OCI-LY1 (cell line): Measurements from ENCODE around the gene SCGB3A1.

Experiments used
- H2AFZ ChIP-seq: fragments of 200-600 bp; sonication (generic), shearing (Covaris generic); 2 replicates; pipeline ENCODE4 v1.6.0; 2014; ENCODE audit warnings: antibody characterized with exemption, mild to moderate bottlenecking, low read length
- H3F3A ChIP-seq: fragments of 200-600 bp; sonication (generic), shearing (Covaris generic); 2 replicates; pipeline ENCODE4 v1.6.0; 2014; ENCODE audit warnings: mild to moderate bottlenecking, antibody characterized with exemption, low read length, moderate library complexity; ENCODE audit not compliant: insufficient read depth
- H3K27ac ChIP-seq: fragments of 200-600 bp; sonication (generic); 2 replicates; pipeline ENCODE4 v1.5.1; 2014; ENCODE audit warnings: low read length, mixed run types, mild to moderate bottlenecking, low read depth; ENCODE audit not compliant: poor library complexity, severe bottlenecking
- H3K27me3 ChIP-seq: fragments of 200-600 bp; sonication (generic); 2 replicates; pipeline ENCODE4 v1.6.0; 2014; ENCODE audit warnings: antibody characterized with exemption, mild to moderate bottlenecking, low read length, moderate library complexity; ENCODE audit not compliant: insufficient read depth
- H3K36me3 ChIP-seq: fragments of 200-600 bp; sonication (generic); 2 replicates; pipeline ENCODE4 v1.6.1; 2014; ENCODE audit warnings: mild to moderate bottlenecking, antibody characterized with exemption, low read length, moderate library complexity, mixed read lengths; ENCODE audit not compliant: insufficient read depth
- H3K4me1 ChIP-seq: fragments of 200-600 bp; sonication (generic); 2 replicates; pipeline ENCODE4 v1.5.1; 2014; ENCODE audit warnings: mild to moderate bottlenecking, low read length, moderate library complexity; ENCODE audit not compliant: insufficient read depth, severe bottlenecking
- H3K4me2 ChIP-seq: fragments of 200-600 bp; sonication (generic), shearing (Covaris generic); 2 replicates; pipeline ENCODE4 v1.6.1; 2014; ENCODE audit warnings: low read length
- H3K4me3 ChIP-seq: fragments of 200-600 bp; sonication (generic); 2 replicates; pipeline ENCODE4 v1.5.1; 2014; ENCODE audit warnings: low read length, low read depth, mild to moderate bottlenecking, mixed read lengths; ENCODE audit not compliant: poor library complexity, severe bottlenecking
- H3K79me2 ChIP-seq: fragments of 200-600 bp; shearing (Covaris generic); 2 replicates; pipeline ENCODE4 v1.6.1; 2016; ENCODE audit warnings: mixed run types, low read length, mixed read lengths; ENCODE audit not compliant: insufficient read depth
- H3K9ac ChIP-seq: fragments of 200-600 bp; sonication (generic), shearing (Covaris generic); 2 replicates; pipeline ENCODE4 v1.6.1; 2014; ENCODE audit warnings: mild to moderate bottlenecking, low read length, mixed read lengths
- H3K9me2 ChIP-seq: fragments of 200-600 bp; sonication (generic), shearing (Covaris generic); 2 replicates; pipeline ENCODE4 v1.6.1; 2014; ENCODE audit warnings: low read depth, mild to moderate bottlenecking, low read length, mixed read lengths
- H3K9me3 ChIP-seq: fragments of 200-600 bp; shearing (Covaris generic); 2 replicates; pipeline ENCODE4 v1.6.1; 2014; ENCODE audit warnings: low read length, mixed read lengths
- H4K20me1 ChIP-seq: fragments of 200-600 bp; sonication (generic), shearing (Covaris generic); 2 replicates; pipeline ENCODE4 v1.6.0; 2016; ENCODE audit warnings: mild to moderate bottlenecking, low read length; ENCODE audit not compliant: insufficient read depth
- EZH2 ChIP-seq: fragments of 200-600 bp; sonication (generic), shearing (Covaris generic); IDR thresholded peaks from 2 replicates; pipeline ENCODE4 v1.8.0; 2017; ENCODE audit warnings: borderline replicate concordance, mixed run types, mild to moderate bottlenecking, antibody characterized with exemption, low read length, moderate library complexity, mixed read lengths
- TF ChIP-seq, protein P1 (sequence below): fragments of 200-600 bp; sonication (generic), shearing (Covaris generic); IDR thresholded peaks from 2 replicates; pipeline ENCODE4 v1.5.1; 2017; ENCODE audit warnings: mild to moderate bottlenecking, antibody characterized with exemption, low read length, moderate library complexity, mixed read lengths

The SCGB3A1 gene, protein sequence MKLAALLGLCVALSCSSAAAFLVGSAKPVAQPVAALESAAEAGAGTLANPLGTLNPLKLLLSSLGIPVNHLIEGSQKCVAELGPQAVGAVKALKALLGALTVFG

DNA sequence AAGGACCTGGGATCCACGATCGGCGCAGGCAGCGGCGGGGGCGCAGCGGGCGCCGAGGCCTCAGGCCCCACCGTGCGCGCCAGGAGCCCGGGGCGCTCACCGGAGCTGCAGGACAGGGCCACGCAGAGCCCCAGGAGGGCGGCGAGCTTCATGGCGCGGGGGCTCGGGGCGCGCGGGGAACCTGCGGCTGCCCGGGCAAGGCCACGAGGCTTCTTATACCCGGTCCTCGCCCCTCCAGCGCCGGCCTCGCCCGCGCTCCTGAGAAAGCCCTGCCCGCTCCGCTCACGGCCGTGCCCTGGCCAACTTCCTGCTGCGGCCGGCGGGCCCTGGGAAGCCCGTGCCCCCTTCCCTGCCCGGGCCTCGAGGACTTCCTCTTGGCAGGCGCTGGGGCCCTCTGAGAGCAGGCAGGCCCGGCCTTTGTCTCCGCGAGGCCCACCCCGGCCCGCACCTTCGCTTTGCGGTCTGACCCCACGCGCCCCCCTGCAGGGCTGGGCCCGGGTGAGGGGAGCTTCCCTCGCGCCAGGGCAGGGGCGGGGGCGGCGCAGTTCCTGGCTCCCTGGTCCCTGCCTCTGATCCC lies at the start of gene SCGB3A1:
SCGB3A1 (minus strand) TSS at position 189 of the 577 bp plus-strand sequence; CDS start at position 152, 37 bp downstream.
- Histone ChIP-seq H3K27me3 (peaks cover 5% of the 10 kb centered on the region; the same call in 1 of the 2 replicates), H2AFZ (no peak within 1 kb of the TSS), H4K20me1 (no peaks in the 10 kb centered on the region), H3K79me2 (no peaks in the 10 kb centered on the region), H3K4me2 (no peak within 1 kb of the TSS), H3K9me2 (no peaks in the 10 kb centered on the region), H3K4me1 (no peaks in the 10 kb centered on the region), H3K36me3 (no peaks in the 10 kb centered on the region), H3K27ac (no peak within 1 kb of the TSS), H3F3A (no peaks in the 10 kb centered on the region), H3K4me3 (no peak within 1 kb of the TSS), H3K9ac (no peak within 1 kb of the TSS), H3K9me3 (no peaks in the 10 kb centered on the region)
- no peak for TF ChIP-seq EZH2
- TF ChIP-seq, protein P1, sequence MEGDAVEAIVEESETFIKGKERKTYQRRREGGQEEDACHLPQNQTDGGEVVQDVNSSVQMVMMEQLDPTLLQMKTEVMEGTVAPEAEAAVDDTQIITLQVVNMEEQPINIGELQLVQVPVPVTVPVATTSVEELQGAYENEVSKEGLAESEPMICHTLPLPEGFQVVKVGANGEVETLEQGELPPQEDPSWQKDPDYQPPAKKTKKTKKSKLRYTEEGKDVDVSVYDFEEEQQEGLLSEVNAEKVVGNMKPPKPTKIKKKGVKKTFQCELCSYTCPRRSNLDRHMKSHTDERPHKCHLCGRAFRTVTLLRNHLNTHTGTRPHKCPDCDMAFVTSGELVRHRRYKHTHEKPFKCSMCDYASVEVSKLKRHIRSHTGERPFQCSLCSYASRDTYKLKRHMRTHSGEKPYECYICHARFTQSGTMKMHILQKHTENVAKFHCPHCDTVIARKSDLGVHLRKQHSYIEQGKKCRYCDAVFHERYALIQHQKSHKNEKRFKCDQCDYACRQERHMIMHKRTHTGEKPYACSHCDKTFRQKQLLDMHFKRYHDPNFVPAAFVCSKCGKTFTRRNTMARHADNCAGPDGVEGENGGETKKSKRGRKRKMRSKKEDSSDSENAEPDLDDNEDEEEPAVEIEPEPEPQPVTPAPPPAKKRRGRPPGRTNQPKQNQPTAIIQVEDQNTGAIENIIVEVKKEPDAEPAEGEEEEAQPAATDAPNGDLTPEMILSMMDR = no peak

DNA sequence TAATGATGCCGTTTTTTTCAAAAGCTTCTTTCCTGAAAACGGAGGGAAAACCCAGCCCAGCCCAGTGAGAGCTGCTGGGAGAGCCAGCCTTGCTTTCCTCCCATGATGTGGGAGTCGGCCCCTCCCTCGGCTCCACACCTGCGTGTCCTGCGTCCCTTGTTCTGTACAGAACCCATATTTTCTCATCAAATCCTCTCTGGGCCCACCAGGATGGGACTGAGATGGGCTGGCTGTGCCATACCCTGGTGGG lies 49.2 kb upstream of the SCGB3A1 start:
- no peaks in the 10 kb centered on the region for H3K9me2 ChIP-seq
- no peak overlapping the region for H3K4me2 ChIP-seq
- H3K27ac ChIP-seq = no peak overlapping the region
- no peaks in the 10 kb centered on the region for H4K20me1 ChIP-seq
- no peaks in the 10 kb centered on the region for H3K4me1 ChIP-seq
- no peaks in the 10 kb centered on the region for H3K79me2 ChIP-seq
- no peak overlapping the region for H3K4me3 ChIP-seq
- no peaks in the 10 kb centered on the region for H3K9me3 ChIP-seq
- H3K36me3 ChIP-seq = no peaks in the 10 kb centered on the region
- no peaks in the 10 kb centered on the region for H3F3A ChIP-seq
- TF ChIP-seq EZH2 = no peak
- TF ChIP-seq, protein P1 = no peak
- H3K27me3 ChIP-seq = 0 out of 2 replicates have a peak, but pooled peaks cover 4% of the 10 kb centered on the region
- H3K9ac ChIP-seq = no peak overlapping the region
- no peak overlapping the region for H2AFZ ChIP-seq

DNA sequence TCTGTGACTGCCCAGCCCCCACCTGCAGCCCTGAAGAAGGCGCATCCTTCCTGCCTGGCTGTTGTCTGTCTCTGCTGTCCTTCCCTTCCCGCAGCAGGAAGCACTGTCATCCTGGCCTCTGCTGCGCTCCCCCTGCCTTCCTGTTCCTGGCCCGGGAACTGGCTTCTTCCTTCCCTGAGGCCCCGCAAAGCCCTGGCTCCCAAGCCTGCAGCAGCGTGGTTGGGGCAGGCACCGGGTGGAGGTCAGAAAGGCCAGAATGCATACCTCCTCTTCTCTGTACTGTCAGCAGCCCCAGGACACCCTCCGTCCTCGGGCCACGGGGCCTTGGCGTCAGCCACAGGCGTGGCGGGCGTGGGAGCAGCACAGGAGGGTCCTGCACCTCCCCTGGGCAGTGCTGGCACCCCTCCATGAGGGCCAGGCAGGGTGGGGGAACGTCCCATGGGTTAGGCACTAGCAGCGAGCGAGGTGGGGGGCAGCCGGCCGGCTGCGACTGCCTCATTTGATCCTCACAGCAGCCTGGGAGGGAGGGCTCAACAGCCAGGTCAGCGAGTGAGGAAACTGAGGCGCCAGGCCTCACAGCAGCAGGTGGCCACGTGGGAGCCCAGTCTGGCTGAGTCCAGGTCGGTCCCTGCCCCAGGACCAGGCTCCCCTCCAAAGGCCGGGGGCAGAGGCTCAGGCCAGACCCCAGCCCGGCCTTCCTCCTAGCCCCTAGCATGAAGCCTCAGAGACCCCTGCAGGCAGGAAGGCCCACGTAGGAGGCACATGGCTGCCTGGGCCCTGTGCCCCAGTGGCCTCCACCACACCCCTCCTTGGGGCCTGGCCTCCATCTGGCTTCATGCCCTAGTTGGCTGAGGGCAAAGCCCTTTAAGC lies 48.7 kb upstream of the SCGB3A1 start:
- Histone ChIP-seq H4K20me1 (no peaks in the 10 kb centered on the region), H3F3A (no peaks in the 10 kb centered on the region), H3K4me3 (no peak overlapping the region), H3K9me3 (no peaks in the 10 kb centered on the region), H3K79me2 (no peaks in the 10 kb centered on the region), H3K27me3 (0 out of 2 replicates have a peak, but pooled peaks cover 4% of the 10 kb centered on the region), H2AFZ (no peak overlapping the region), H3K9me2 (no peaks in the 10 kb centered on the region), H3K4me1 (no peaks in the 10 kb centered on the region), H3K9ac (no peak overlapping the region), H3K36me3 (no peaks in the 10 kb centered on the region), H3K4me2 (no peak overlapping the region), H3K27ac (no peak overlapping the region)
- TF ChIP-seq, protein P1 = no peak
- no peak for TF ChIP-seq EZH2
